Upper lobe of left lung (tissue), 6 donors: Measurements from ENCODE around the gene DACH1. TPM values are rescaled to one million over a fixed set of nuclear protein-coding genes. Genes with fewer than 3 reads are reported as not detected.

ENCODE experiments used
- ATAC-seq, 2 donors: fragments of 200-7000 bp; cut with Tn5 transposase; one replicate each; pipeline ENCODE4 v1.9.1; 2022; ENCODE audit warnings: mild to moderate bottlenecking in 2 of 2, moderate library complexity in 2 of 2; ENCODE audit not compliant: low FRiP score in 2 of 2
- DNase-seq, 2 donors: peaks; one replicate each; pipeline ENCODE4 v3.0.0-alpha.2; 2019 to 2020
- H3K27ac ChIP-seq, 4 donors: fragments of 200-600 bp; sonication (generic); one replicate each; pipeline ENCODE4 v1.5.1; 2016 to 2019
- H3K27me3 ChIP-seq, 4 donors: fragments of 200-600 bp; sonication (generic); one replicate each; pipeline ENCODE4 v1.5.1; 2017 to 2019
- H3K36me3 ChIP-seq, 4 donors: fragments of 200-600 bp; sonication (generic); one replicate each; pipeline ENCODE4 v1.5.1; 2016 to 2019
- H3K4me1 ChIP-seq, 4 donors: fragments of 200-600 bp; sonication (generic); one replicate each; pipeline ENCODE4 v1.5.1; 2018 to 2019
- H3K4me3 ChIP-seq, 4 donors: fragments of 200-600 bp; sonication (generic); one replicate each; pipeline ENCODE4 v1.5.1; 2017 to 2019; ENCODE audit warnings: mild to moderate bottlenecking in 2 of 4, moderate library complexity in 1 of 4
- H3K9me3 ChIP-seq, 4 donors: fragments of 200-600 bp; sonication (generic); one replicate each; pipeline ENCODE4 v1.5.1; 2018 to 2019
- CTCF ChIP-seq, 6 experiments: fragments of 450-650 bp in 4 of 6; fragments of 200-600 bp in 2 of 6; sonication (generic) in 2 of 6; IDR thresholded peaks; one replicate each; pipeline ENCODE4 v1.5.1; 2016 to 2019; ENCODE audit warnings: antibody characterized with exemption in 6 of 6
- EP300 ChIP-seq, 4 donors: sonication (generic); formaldehyde crosslinking; IDR thresholded peaks; one replicate each; pipeline ENCODE4 v1.5.1; 2017; ENCODE audit warnings: antibody characterized with exemption in 4 of 4, control low read depth in 2 of 4
- POLR2A ChIP-seq, 4 donors: fragments of 450-650 bp; IDR thresholded peaks; one replicate each; pipeline ENCODE4 v1.5.1; 2016 to 2017; ENCODE audit warnings: antibody characterized with exemption in 4 of 4, mild to moderate bottlenecking in 2 of 4
- POLR2AphosphoS5 ChIP-seq, 2 donors: sonication (generic); formaldehyde crosslinking; IDR thresholded peaks; one replicate each; pipeline ENCODE4 v1.5.1; 2017; ENCODE audit warnings: antibody characterized with exemption in 2 of 2
- WGBS, 2 donors: methylation state at CpG; one replicate each; pipeline ENCODE4 v1.1.5; 2017 to 2018; 5-methylcytosine and 5-hydroxymethylcytosine counted together
- total RNA-seq, 6 donors: library from RNA; depleted of rRNA in 4 of 6; stranded (reverse); fragments of >200 nt in 4 of 6; gene quantifications; one replicate each; pipeline versions ENCODE4 v1.1.0 to v1.2.1, GENCODE V29; 2016 to 2021
- donor health status: DM: no; HTN: no; CAD: no; lungs with moderate emphysema.
- donor health status: DM: no; HTN: yes; CAD: no; lungs with severe emphysema.

Gene DACH1
- total RNA-seq, 6 donors from 2014 or later: 4.7 to 10.5 (median 6.7) TPM

GRCh38 chr13:71808708-71809107 is 58.3 kb downstream of the DACH1 start:
- H3K4me1 ChIP-seq: peaks cover 0 to 1% (median 0%) of the 10 kb centered on the region in 4 donors
- no peaks in the 10 kb centered on the region for H3K9me3 ChIP-seq
- no peak overlapping the region for H3K4me3 ChIP-seq
- DNase-seq: no peak
- WGBS, 2 donors: 88 to 93% methylated on average over 1 of the region's 1 CpG
- no peak for ATAC-seq
- TF ChIP-seq POLR2AphosphoS5 (IDR thresholded peaks at IDR 0.05) (no peak), EP300 (IDR thresholded peaks at IDR 0.05) (no peak), CTCF (IDR thresholded peaks at IDR 0.05) (no peak), POLR2A (IDR thresholded peaks at IDR 0.05) (no peak)
- H3K36me3 ChIP-seq: no peaks in the 10 kb centered on the region
- H3K27ac ChIP-seq: no peak overlapping the region
- no peaks in the 10 kb centered on the region for H3K27me3 ChIP-seq

- WGBS, 2 donors: 69 to 79% methylated on average over 2 of the region's 2 CpGs
- H3K36me3 ChIP-seq: no peaks in the 10 kb centered on the region
- no peak for DNase-seq
Measured at GRCh38 chr13:71806886-71807285, 60.1 kb downstream of the DACH1 start.

GRCh38 chr13:71803066-71803465 is 63.9 kb downstream of the DACH1 start:
- H3K27ac ChIP-seq: peak overlapping the region in 3 of 4 donors; percentile 6 to 46 (median 20)
- H3K36me3 ChIP-seq: no peaks in the 10 kb centered on the region
- H3K27me3 ChIP-seq: no peaks in the 10 kb centered on the region
- no peaks in the 10 kb centered on the region for H3K9me3 ChIP-seq
- TF ChIP-seq CTCF (IDR thresholded peaks at IDR 0.05) (no peak), POLR2AphosphoS5 (IDR thresholded peaks at IDR 0.05) (no peak), EP300 (IDR thresholded peaks at IDR 0.05) (no peak)
- DNase-seq (no peak), ATAC-seq (no peak)
- no peak overlapping the region for H3K4me3 ChIP-seq
- 63 to 68% methylated on average over 2 of the region's 2 CpGs for WGBS, 2 donors
- peaks cover 0 to 10% (median 0%) of the 10 kb centered on the region in 4 donors for H3K4me1 ChIP-seq

More at GRCh38 chr13:71806886-71807285, 60.1 kb downstream of the DACH1 start:
- Histone ChIP-seq H3K27me3 (no peaks in the 10 kb centered on the region), H3K27ac (no peak overlapping the region), H3K9me3 (no peaks in the 10 kb centered on the region), H3K4me3 (no peak overlapping the region), H3K4me1 (peaks cover 0 to 3% (median 0%) of the 10 kb centered on the region in 4 donors)
- no peak for ATAC-seq
- no peak for TF ChIP-seq CTCF (IDR thresholded peaks at IDR 0.05)
- TF ChIP-seq POLR2A (IDR thresholded peaks at IDR 0.05): no peak
- no peak for TF ChIP-seq POLR2AphosphoS5 (IDR thresholded peaks at IDR 0.05)
- no peak for TF ChIP-seq EP300 (IDR thresholded peaks at IDR 0.05)

- no peak for ATAC-seq
- Histone ChIP-seq H3K27me3 (no peaks in the 10 kb centered on the region), H3K9me3 (no peaks in the 10 kb centered on the region), H3K27ac (peak overlapping the region in 1 of 4 donors; percentile 1), H3K36me3 (no peaks in the 10 kb centered on the region), H3K4me3 (no peak overlapping the region), H3K4me1 (peaks cover 0 to 14% (median 1%) of the 10 kb centered on the region in 4 donors)
- DNase-seq: no peak
- no peak for TF ChIP-seq EP300 (IDR thresholded peaks at IDR 0.05)
- TF ChIP-seq POLR2AphosphoS5 (IDR thresholded peaks at IDR 0.05): no peak
- no peak for TF ChIP-seq POLR2A (IDR thresholded peaks at IDR 0.05)
- no peak for TF ChIP-seq CTCF (IDR thresholded peaks at IDR 0.05)
- 69 to 81% methylated on average over 2 of the region's 2 CpGs for WGBS, 2 donors
Measured at GRCh38 chr13:71801781-71802180, 65.2 kb downstream of the DACH1 start.

- TF ChIP-seq POLR2AphosphoS5 (IDR thresholded peaks at IDR 0.05) (no peak), POLR2A (IDR thresholded peaks at IDR 0.05) (no peak), CTCF (IDR thresholded peaks at IDR 0.05) (no peak), EP300 (IDR thresholded peaks at IDR 0.05) (no peak)
- ATAC-seq: no peak
- no peaks in the 10 kb centered on the region for H3K27me3 ChIP-seq
- H3K36me3 ChIP-seq: no peaks in the 10 kb centered on the region
- no peak for DNase-seq
- peak overlapping the region in 1 of 4 donors; percentile 11 for H3K27ac ChIP-seq
- WGBS, 2 donors: 71 to 82% methylated on average over 3 of the region's 3 CpGs
- H3K9me3 ChIP-seq: no peaks in the 10 kb centered on the region
- H3K4me1 ChIP-seq: peaks cover 0 to 14% (median 1%) of the 10 kb centered on the region in 4 donors
- H3K4me3 ChIP-seq: no peak overlapping the region
Measured at GRCh38 chr13:71801165-71801760, 65.7 kb downstream of the DACH1 start.
